HG03439 (cell line): ENCODE data around the gene NUP62.
A peak's percentile ranks its signal among the peaks of the same experiment; 100 is the strongest.
"Not testable (repeated sequence)": the region's sequence is repeated elsewhere in the genome, so short reads cannot be mapped to it uniquely, and the experiment has no call there.

Experiments used
- ATAC-seq: cut with Tn5 transposase; IDR thresholded peaks from one replicate; pipeline ENCODE4 v1.9.1; 2021; ENCODE audit warnings: mild to moderate bottlenecking, moderate library complexity; ENCODE audit not compliant: unreplicated experiment

The NUP62 gene

DNA sequence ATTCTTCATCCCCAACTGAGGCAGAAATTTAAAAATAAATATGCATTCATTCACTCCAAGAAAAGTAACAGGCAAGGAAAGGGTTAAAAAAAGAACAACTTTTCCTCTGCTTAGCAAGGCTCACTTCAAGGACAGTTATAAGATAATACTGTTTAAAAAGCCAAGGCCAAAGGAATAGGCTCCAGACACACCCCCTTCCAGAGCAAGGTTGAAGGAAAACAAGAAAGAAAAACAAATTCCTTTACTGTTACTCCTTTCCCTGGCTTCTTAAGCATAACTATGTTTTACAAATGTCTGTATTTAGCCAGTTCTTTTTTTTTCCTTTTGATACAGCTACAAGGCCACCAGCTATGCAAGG is 23.2 kb upstream of the NUP62 start:
- ATAC-seq = no peak

DNA sequence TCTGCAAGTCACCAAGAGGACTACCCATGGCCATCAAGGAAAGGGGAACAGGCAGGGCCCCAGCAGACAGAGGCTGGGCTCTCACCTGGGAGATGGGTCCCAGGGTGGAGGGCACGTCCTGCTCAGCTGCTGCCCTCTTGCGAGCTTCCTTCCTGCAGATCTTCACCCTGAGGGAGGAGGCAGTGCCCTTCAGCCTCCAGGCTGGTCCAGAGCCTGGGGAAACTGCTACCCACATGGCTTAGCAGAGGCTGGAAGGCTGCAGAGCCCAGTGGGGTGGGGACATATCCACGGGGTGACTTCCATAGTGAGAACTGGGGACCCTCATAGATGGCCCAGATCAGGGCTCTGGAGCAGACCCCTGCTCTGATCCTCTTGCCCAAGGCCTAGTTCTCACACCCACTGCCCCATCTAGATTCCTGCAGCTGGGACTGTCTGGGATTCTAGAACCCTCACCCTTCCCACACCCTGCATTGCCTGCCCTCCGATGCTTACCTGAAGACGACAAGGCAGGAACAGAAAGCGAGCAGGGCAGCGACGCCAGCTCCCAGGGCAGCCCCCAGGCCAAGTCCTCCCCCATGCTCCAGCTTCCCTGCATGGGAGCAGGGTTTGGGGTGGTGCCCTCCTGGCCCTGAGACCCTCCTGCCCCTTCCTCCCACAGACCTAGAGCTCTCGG is 22.6 kb upstream of the NUP62 start:
- no peak for ATAC-seq

DNA sequence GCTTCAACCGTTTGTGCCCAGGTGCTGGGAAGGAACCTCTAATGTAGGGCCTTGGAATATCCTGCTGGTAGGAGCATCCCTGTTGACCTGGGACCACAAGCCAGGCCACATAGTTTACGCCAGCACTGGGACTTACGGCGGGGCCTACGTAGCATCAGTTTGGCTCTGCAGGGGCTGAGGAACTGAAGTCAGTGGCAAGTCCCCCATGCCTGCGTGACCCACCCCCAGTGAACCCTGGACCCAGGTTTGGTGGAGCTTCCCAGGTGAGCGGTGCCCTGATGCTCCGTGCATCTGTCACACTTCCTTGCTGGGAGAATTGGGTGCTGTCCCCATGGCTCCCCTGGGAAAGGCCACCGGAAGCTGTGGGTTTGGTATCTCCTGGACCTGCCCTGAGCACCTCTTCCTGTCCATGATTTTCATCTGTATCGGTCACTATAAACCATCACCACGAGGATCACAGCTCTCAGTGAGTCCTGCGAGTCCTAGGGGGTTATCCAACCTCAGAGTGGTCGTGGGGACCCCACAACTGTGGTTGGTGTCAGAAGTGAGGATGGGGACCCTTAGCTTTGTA is 21.7 kb upstream of the NUP62 start:
- no peak for ATAC-seq

DNA sequence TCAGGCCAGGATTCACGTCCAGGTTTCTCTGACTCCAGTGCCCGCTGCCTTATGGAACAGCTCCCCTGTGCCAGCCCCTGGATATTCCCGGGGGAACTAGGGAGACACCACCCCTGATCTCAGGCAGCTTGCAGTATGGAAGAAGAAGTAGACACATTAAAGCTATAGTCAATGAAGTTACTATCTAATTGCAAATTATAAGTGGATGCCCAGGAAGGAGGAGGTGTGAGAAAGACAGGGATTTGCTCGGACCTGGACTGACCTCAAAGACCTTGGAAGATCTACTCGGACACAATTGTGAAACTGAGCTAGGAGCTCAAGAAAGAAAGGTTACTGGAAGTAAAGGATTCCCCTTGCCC is 21.3 kb upstream of the NUP62 start:
- no peak for ATAC-seq

DNA sequence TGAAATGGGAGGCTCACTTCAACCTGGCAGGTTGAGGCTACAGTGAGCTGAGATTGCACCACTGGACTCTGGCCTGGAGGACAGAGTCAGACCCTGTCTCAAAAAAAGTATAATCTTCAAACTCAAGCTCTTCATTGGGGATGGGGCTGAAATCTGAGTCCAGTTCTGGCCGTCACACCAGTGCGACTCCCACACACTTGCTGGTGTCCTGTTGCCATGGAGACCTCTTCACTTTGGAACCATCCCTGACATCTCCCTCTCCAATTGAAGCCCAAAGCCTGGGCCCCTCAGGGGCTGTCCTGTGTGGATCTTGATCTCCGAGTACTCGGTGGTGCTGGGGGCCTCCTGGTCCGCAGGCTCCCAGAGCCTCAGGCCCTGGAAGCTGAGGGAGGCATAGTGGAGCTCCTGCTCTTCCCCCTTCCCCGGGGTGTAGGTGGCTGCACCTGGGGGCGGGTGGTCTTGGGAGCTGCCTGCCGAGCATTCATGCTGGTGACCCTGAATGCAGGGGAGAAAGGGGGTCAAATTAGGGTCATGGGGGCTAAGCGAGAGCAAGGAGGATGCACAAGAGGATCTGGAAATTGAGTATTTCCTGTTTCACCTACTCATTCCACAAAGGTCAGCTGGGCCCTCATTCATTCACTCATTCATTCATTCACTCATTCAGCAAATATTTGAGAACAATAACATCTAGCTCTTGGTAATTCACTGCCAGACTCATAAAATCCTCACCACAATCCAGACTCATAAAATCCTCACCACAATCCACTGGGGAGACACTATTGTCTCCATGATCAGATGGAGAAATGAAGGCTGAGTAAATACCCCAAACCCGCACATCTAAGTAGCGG is 20.7 kb upstream of the NUP62 start:
- ATAC-seq = no peak

DNA sequence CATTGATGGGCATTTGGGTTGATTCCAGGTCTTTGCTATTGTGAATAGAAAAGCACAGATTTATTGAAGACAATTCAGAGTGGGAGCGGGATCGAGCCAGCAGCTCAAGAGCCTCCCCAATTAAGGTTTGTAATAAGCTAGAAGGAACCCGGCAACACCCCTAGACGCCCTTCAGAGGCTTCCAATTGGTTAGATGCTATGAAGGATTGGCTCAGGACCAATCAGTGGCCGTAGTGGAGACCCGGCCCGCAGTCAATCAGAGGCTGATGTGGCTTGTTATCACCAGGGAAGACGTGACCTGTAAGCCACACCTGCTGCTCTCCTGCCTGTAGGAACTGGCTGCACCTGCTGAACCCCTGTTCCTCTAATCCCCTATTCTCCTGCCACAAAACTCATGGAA is 17.1 kb upstream of the NUP62 start:
- no peak for ATAC-seq

DNA sequence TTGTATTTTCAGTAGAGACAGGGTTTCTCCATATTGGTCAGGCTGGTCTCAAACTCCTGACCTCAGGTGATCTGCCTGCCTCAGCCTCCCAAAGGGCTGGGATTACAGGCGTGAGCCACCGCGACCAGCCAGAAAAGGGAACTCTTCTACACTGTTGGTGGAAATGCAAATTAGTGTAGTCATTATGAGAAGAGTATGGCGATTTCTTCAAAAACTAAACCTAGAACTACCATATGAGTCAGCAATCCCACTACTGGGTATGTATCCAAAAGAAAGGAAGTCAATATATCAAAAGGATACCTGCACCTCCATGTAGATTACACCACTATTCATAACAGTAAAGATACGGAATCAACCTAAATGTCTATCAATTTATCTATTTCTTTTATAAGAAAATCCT is 15.3 kb upstream of the NUP62 start:
- ATAC-seq = not testable (repeated sequence)

DNA sequence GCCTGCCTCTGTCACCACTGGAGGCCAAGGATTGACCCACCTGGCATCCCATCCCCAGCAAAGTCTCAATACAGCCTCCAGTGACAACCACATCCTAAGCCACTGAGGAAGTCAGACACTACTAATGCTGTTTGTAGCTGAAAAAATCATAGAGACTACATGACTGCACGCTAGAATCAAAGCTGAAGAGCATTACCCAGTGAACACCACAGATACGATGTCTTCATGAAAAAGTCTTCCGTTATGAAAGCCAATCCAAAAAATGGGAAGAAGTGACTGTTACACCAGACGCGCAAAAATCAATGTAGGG is 11.1 kb upstream of the NUP62 start:
- ATAC-seq = no peak

DNA sequence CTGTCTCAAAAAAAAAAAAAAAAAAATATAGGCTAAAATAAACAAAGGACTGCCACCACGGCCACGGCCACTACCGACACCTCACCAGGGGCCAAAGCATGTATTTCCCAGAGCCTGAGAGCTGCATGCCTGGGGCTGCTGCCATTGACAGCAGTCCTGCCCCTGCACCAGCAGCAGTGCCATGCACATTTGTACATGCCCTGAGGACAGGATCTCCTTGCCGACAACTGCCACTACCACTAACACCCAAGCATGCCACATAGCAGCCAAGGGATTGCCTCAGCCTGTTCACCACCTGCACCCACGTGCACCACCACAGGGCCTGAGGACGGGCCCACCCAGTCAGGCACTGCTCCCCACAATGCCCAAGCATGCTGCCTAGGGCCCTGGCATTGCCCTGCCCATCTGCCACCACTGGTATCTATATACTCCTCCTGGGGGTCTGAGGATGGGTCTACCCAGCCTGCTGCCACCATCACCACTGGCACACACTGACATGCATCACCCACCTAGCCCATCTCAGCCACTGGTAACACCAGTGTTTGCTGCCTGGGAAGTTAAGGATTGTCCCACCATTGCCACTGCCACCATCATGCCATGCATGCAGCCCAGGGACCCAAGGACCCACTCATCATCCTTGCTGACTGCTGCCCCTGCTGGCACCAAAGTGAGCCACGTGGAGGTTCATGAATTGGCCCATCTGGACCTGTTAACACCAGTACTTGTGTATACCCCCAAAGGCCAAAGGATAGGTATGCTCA is 10.6 kb upstream of the NUP62 start:
- no peak for ATAC-seq

DNA sequence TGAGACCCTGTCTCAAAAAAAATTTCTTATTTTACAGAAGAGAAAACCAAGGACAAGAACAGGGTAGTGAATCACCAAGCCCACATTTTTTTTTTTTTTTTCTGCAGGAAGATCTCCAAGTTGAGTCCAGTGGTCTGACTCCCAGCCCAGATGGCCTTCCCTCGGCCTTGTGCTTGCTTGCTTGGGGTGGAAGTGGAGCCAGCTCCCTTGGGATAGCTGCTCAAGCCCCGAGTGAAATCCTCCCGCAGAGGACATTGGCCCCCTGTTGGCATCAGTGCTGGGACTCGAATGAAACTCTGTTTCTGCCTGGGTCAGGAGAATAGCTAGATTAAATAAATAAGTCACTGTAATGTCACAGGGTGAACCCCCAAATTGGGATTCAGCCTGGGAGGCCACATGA is 9.4 kb upstream of the NUP62 start:
- ATAC-seq = no peak

DNA sequence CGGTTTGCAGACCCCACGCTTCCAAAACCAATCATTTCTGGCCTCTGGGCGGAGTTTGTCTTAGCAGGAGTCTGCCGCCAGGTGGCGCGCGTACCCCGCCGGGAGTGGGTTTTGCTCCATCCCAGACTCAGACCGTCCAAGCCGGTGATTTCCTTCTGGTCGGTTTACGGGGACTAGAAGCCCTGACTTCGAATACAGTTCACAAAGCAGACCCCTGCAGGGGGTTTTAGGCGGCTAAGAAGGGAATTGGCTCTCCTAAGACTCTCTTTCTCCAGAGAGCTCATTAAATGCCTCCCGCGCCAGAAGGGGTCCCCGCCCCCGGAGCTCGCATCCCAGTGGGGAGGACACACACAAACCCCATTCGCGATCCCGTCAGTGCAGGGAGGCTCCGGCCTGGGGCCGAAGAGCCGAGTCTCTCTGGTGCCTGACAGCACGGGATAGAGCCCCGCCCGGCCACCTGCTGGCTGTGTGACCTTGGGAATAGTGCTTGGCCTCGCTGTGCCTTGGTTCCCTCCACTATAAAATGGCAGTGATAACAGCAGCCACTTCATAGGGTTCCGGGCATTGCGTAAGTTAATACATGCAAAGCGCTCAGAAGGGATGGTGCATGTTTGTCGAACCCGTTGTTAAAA is 8.6 kb upstream of the NUP62 start:
- no peak for ATAC-seq

DNA sequence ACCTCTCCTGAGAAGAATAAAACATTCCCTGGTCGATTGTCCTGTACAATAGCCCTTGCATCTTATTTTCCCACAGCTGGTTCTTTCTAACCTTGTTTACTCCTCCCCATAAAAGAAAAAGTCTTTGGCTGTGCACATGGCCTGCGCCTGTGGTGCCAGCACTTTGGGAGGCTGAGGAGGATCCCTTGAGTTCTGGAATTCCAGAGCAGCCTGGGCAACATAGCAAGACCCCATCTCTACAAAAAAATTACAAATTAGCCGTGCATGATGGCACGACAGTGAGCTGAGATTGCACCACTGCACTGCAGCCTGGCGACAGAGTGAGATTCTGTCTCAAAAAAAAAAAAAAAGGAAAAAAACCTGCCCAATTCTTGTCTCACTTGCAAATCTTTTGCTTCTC is 7.2 kb upstream of the NUP62 start:
- ATAC-seq = no peak

DNA sequence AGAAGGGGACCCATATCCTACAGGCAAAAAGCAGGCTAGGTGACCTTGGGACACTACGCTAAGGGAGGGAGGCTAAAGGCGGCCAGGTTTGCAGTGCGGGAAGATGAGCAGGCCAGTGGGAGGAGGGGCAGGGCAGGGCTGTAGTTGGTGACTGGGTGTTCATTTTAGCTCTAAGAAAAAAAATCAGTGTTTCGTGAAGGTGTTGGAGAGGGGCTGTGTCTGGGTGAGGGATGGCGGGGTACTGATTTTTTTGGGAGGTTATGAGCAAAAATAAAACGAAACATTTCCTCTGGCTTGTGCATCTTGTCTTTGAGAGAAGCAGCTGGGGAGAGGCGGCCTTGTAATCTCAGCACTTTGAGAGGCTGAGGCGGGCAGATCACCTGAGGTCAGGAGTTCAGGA is 4.3 kb upstream of the NUP62 start:
- ATAC-seq = no peak

DNA sequence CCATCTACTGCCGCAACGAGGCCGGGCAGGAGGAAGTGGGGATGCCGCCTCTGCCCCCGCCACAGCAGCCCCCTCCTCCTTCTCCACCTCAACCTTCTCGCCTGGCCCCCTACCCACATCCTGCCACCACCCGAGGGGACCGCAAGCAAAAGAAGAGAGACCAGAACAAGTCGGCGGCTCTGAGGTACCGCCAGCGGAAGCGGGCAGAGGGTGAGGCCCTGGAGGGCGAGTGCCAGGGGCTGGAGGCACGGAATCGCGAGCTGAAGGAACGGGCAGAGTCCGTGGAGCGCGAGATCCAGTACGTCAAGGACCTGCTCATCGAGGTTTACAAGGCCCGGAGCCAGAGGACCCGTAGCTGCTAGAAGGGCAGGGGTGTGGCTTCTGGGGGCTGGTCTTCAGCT is 3.4 kb upstream of the NUP62 start:
- no peak for ATAC-seq

DNA sequence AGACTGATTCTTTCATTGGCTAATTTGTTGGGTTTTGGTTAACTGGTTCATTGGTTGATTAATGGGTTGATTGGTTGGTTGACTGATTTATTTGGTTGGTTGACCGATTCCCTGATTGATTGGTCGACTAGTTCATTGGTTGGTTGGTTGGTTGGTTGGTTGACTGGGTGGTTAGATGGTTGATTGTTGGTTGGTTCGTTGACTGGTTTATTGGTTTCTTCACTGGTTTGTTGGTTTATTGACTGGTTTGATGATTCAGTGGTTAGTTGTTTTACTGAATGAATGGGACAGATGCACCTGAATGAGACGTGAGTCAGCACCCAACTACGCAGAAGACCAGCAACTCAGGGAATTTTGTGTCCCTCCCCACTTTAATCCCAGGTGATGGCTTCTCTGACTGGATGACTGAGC is 2.7 kb upstream of the NUP62 start:
- ATAC-seq = no peak

DNA sequence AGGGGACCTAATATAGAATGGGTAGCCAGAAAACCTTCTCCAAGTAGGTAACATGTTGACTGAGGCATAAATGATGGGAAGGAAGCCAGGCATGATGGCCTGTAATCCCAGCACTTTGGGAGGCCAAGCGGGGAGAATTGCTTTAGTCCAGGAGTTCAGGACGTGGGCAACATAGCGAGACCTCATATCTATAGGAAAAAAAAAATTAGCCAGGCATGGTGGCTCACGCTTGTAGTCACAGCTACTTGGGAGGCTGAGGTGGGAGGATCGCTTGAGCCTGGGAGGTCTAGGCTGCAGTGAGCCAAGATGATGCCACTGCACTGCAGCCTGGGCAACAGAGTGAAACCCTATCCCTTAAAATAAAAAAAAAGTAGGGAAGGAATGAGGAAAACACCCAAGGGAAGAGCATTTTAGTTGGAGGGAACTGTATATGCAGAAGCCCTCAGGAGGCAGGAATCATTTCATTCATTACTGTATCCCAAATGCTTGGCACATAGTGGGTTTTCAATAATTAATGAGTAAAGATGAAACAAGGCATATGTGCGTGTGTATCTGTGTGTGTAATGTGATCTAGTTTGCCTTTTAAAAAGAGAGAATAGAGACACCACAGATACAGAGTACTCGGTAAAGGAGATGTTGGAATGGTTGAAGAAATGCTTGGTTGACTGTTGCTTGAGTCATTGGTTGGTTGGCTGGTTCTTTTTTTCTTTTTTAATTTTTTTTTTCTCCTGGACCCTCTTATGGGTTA is 2.2 kb upstream of the NUP62 start:
- ATAC-seq = no peak

DNA sequence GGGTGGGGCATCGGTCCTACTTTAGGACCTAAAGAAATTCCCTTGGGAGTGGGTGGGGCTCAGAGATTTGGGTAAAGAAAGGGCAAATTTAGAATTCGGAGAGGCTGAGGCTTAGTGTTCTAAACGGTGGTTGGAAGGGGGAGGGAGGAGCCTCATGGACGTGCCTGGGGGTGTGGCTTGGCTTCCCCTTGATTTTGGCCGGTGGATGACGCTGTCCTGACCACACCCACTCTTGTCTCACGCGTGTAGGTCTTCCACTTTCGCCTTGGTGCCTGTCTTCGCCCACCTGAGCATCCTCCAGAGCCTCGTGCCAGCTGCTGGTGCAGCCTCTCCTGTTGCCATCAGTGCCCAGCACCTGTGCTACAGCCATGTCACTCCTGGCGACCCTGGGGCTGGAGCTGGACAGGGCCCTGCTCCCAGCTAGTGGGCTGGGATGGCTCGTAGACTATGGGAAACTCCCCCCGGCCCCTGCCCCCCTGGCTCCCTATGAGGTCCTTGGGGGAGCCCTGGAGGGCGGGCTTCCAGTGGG is 1.2 kb upstream of the NUP62 start:
- no peak for ATAC-seq

DNA sequence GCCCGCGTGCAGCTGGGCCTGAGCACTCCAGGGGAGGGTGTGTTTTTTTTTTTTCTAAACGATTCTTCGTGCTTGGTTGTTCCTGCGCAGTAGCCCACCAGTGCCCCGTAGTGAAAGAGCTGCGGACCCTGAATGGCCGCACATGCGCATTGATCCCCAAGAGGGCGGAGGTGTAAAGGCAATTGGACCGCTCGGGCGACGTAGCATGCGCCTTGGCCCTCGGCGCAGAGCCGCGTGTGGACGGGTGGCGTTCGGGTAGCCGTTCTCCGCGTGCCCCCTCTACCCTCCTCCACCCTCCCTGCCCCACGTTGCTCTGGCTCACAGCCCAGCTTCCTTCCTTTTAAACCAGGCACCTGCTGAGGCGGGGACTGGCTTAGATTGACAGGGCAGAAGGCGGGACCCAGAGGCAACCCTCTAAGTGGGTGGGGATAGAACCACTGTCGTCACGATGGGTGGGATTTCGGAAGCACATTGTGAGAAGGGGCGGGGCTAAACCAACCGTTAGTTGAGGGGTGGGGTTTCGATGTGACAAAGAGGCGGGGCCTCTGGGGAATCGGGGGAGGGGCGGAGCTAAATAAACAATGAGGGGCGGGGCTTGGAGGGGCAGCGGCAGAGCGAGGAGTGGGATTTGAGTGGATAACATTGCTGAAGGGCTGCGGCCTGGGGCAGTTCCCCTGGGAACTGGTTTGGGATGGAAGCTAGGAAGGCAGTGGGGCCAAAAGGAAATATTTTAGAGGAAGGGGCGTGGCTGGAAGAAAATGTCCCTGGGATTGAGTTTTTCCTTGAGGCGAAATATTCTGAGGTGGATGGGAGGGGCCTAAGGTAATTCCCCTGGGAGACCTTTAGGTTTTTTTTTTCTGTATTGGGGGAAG is 543 bp upstream of the NUP62 start:
- ATAC-seq = peak; percentile 63

DNA sequence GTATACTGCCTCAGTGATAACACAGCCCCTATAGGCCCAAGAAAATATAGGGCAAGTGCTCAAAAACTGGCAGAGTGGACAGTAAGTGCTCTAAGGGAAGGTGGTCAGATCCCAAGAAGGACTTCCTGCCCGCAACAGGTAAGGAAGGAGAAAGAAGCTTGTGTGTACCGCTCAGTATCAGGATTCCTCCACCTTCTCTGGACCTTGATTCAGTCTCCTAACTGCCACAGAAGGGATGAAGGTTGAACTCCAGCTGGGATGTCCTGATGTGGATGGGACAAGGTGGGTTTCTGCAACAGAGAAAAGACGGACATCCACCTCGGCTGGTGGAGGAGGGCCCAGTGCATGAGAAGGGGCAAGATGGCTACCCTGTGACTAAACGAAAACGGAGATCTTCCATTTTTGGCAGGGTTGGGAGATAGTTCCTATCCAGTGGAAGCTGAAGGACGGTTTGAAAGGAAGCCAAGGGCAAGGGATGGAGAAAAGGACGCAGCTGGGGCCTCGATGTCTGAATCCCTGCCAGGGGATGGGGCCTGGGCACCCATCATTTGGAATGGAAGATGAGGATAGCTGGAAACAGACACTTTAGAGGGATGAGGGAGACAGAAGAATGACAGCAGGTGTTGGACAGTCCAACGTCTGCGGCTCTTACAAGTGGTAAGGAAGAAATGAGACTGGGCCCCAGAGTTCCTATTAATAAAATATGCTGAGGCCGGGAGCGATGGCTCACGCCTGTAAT is 1.6 kb downstream of the NUP62 start:
- no peak for ATAC-seq
